Anterior cingulate cortex (tissue), 58 donors: Measurements from ENCODE around the gene DNAAF1.
A peak's percentile ranks its signal among the peaks of the same experiment; 100 is the strongest.

Source experiments
- DNase-seq, 58 donors: peaks; one replicate each; lab custom pipeline; 2025; lab: John Stamatoyannopoulos, UW

Gene DNAAF1

GRCh38 chr16:84120023-84120422, 25.1 kb upstream of the DNAAF1 start:
- DNase-seq = no peak

GRCh38 chr16:84121007-84121406, 24.1 kb upstream of the DNAAF1 start:
- no peak for DNase-seq

- no peak for DNase-seq
Measured at GRCh38 chr16:84124257-84125073, 20.6 kb upstream of the DNAAF1 start.

GRCh38 chr16:84131117-84131516, 14.0 kb upstream of the DNAAF1 start:
- no peak for DNase-seq

GRCh38 chr16:84132527-84133285, 12.4 kb upstream of the DNAAF1 start:
- DNase-seq = no peak

- no peak for DNase-seq
Measured at GRCh38 chr16:84136331-84137125, 8.6 kb upstream of the DNAAF1 start.

- DNase-seq = no peak
Measured at GRCh38 chr16:84137287-84137686, 7.8 kb upstream of the DNAAF1 start.

- DNase-seq = no peak
Measured at GRCh38 chr16:84137769-84138357, 7.2 kb upstream of the DNAAF1 start.

GRCh38 chr16:84138500-84138823, 6.6 kb upstream of the DNAAF1 start:
- DNase-seq = no peak

- no peak for DNase-seq
Measured at GRCh38 chr16:84138824-84139627, 6.1 kb upstream of the DNAAF1 start.

- DNase-seq = no peak
Measured at GRCh38 chr16:84139628-84140258, 5.4 kb upstream of the DNAAF1 start.

GRCh38 chr16:84141143-84141670, 3.9 kb upstream of the DNAAF1 start:
- no peak for DNase-seq

GRCh38 chr16:84143081-84143480, 2.0 kb upstream of the DNAAF1 start:
- DNase-seq = no peak

- no peak for DNase-seq
Measured at GRCh38 chr16:84143784-84144199, 1.3 kb upstream of the DNAAF1 start.

GRCh38 chr16:84144209-84144858, 774 bp upstream of the DNAAF1 start:
- DNase-seq = peak in 42 of 58 donors; percentile 3 to 60 (median 19)

GRCh38 chr16:84150926-84151325, 5.8 kb downstream of the DNAAF1 start:
- no peak for DNase-seq

- DNase-seq = no peak
Measured at GRCh38 chr16:84153660-84154214, 8.6 kb downstream of the DNAAF1 start.

- no peak for DNase-seq
Measured at GRCh38 chr16:84155226-84155625, 10.1 kb downstream of the DNAAF1 start.
